ENCODE results near the gene APOM.
A peak's percentile ranks its signal among the peaks of the same experiment; 100 is the strongest.

The APOM gene

GRCh38 chr6:31662124-31662723, 6.5 kb downstream of the APOM start:
- H3K4me3 ChIP-seq (ENCODE audit: low read depth, low read length), result no peak overlapping the region
- DNase-seq (ENCODE audit: low read depth), result no peak
- TF ChIP-seq CTCF (IDR thresholded peaks at IDR 0.05; ENCODE audit: control insufficient read depth, extremely low read depth, insufficient read depth), result no peak

DNA sequence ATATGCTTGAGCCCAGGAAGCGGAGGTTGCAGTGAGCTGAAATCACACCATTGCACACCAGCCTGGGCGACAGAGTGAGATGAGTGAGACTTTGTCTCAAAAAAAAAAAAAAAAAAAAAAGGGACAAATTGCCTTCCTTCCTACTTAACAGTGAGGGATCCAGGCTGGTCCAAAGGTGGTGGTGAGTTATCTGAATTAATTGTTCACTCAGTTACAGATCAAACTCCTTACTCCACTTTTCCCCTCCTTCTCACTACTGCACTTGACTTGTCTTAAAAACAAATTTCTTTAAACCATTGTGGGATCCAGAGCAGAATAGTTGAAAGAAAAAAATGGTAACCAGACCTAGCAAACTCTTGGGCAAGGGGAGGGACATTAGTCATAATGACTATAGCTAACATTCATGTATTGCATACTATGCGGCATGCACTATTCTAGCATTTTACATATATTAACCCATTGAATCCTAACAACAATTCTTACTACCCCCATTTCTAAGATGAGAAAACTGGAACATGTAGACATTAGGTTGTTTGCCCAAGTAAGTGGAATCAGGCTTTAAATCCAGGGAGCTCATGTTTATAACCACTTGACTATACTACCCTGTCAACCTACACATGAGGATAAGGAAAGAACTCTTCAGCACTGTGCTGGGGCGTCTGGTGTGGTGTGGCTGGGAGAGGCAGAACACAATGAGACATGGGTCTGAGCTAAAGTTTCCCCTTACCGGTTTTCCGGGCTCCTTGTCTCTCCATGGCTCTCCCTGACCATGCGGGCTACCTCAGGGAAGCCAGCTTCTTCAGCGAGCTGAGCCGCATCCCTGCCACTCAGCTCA, 7.6 kb downstream of the APOM start:
- no peak for DNase-seq (ENCODE audit: low read depth)
- no peak for TF ChIP-seq CTCF (IDR thresholded peaks at IDR 0.05; ENCODE audit: control insufficient read depth, extremely low read depth, insufficient read depth)
- no peak overlapping the region for H3K4me3 ChIP-seq (ENCODE audit: low read depth, low read length)

DNA sequence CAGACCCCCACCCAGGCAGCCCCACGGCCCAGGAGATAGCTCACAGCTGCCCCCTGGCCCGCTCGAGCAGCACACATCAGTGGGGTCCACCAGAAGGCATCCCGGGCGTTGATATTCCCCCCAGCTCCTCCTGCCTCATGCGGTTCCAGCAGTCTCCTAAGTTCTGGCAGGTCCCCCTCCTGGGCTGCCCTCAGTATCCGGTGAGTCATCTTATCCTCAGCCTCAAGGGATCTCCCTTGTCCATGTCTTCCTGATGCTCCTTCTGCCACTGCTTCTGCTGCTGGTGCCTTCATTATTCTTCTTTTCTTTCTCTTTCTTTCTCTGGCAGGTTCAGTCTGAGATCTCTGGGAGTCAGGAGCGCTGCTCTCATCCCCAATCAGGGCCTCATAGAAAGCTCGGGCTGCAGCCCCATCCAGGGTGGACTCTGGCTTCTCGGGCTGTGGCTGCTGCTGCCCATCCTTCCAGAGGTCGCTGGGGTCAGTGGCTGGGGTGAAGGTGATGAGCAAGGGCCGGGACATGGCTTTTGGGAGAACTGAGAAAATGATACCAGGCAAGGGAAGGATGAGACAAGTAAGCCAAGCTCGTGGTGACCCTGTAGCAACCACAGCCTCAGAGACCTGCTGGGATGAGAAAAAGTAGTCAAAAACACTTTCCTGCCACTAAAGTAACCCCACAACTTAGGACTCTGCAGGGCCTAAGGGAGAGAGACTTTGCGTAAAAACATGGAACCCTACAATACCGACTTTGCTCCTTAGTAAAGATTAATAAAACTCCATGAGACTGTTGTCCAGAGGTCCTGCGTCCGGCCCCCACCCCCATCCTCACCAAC, 8.5 kb downstream of the APOM start:
- no peak for TF ChIP-seq CTCF (IDR thresholded peaks at IDR 0.05; ENCODE audit: control insufficient read depth, extremely low read depth, insufficient read depth)
- DNase-seq (ENCODE audit: low read depth), result no peak
- peak overlapping the region; percentile 76 for H3K4me3 ChIP-seq (ENCODE audit: low read depth, low read length)

- no peak for TF ChIP-seq CTCF (IDR thresholded peaks at IDR 0.05; ENCODE audit: control insufficient read depth, extremely low read depth, insufficient read depth)
- peak; percentile 88 for DNase-seq (ENCODE audit: low read depth)
Observed at GRCh38 chr6:31664790-31665500, 9.3 kb downstream of the APOM start, which contains the start of gene GPANK1. GPANK1 (minus strand) TSS chr6:31664997; CDS start chr6:31664478, 519 bp downstream.

GRCh38 chr6:31665501-31666336, 10.0 kb downstream of the APOM start, which contains the start of gene CSNK2B:
CSNK2B (plus strand) TSS chr6:31666080; CDS start chr6:31666832, 752 bp downstream.
- peak within 1 kb of the TSS; percentile 76 for H3K4me3 ChIP-seq (ENCODE audit: low read depth, low read length)
- TF ChIP-seq CTCF (IDR thresholded peaks at IDR 0.05; ENCODE audit: control insufficient read depth, extremely low read depth, insufficient read depth), result no peak
- DNase-seq (ENCODE audit: low read depth), result peak; percentile 93

More at GRCh38 chr6:31664790-31665500, 9.3 kb downstream of the APOM start, which contains the start of gene GPANK1:
- H3K4me3 ChIP-seq (ENCODE audit: low read depth, low read length), result peak within 1 kb of the TSS; percentile 76

Measured in LNCaP clone FGC (cell line).